NCI-H1930 (cell line): ENCODE data around the gene GOLGA6D.
"Not testable (repeated sequence)": the region's sequence is repeated elsewhere in the genome, so short reads cannot be mapped to it uniquely, and the experiment has no call there.

ENCODE experiments used
- DNase-seq, 2 experiments: peaks; one replicate each; lab custom pipeline; 2025; lab: John Stamatoyannopoulos, UW

The GOLGA6D gene

GRCh38 chr15:75282572-75282971 lies at the start of gene GOLGA6D:
Gene GOLGA6D (plus strand): TSS chr15:75282835. CDS start chr15:75282876, 41 bp downstream.
- not testable (repeated sequence) for DNase-seq

GRCh38 chr15:75233504-75234190 lies 49.0 kb upstream of the GOLGA6D start:
- no peak for DNase-seq

GRCh38 chr15:75234191-75234810 lies 48.3 kb upstream of the GOLGA6D start:
- no peak for DNase-seq

GRCh38 chr15:75235051-75235673 lies 47.5 kb upstream of the GOLGA6D start:
- DNase-seq = no peak

GRCh38 chr15:75235760-75236729 lies 46.6 kb upstream of the GOLGA6D start:
- no peak for DNase-seq

GRCh38 chr15:75237316-75237982 lies 45.2 kb upstream of the GOLGA6D start:
- DNase-seq = no peak

- DNase-seq = no peak
Observed at GRCh38 chr15:75238150-75238549, 44.5 kb upstream of the GOLGA6D start.

- not testable (repeated sequence) for DNase-seq
Observed at GRCh38 chr15:75245741-75246140, 36.9 kb upstream of the GOLGA6D start.

GRCh38 chr15:75248991-75249390 lies 33.6 kb upstream of the GOLGA6D start:
- DNase-seq = not testable (repeated sequence)

GRCh38 chr15:75249726-75250125 lies 32.9 kb upstream of the GOLGA6D start:
- no peak for DNase-seq

- DNase-seq = not testable (repeated sequence)
Observed at GRCh38 chr15:75251343-75251742, 31.3 kb upstream of the GOLGA6D start.

GRCh38 chr15:75252285-75252684 lies 30.4 kb upstream of the GOLGA6D start:
- DNase-seq = not testable (repeated sequence)

GRCh38 chr15:75258034-75258433 lies 24.6 kb upstream of the GOLGA6D start, which contains the start of gene GOLGA6C:
Gene GOLGA6C (plus strand): TSS chr15:75258334. CDS start chr15:75258599, 265 bp downstream.
- DNase-seq = not testable (repeated sequence)

- DNase-seq = not testable (repeated sequence)
Observed at GRCh38 chr15:75258620-75259343, 23.9 kb upstream of the GOLGA6D start.

- DNase-seq = not testable (repeated sequence)
Observed at GRCh38 chr15:75259873-75260272, 22.8 kb upstream of the GOLGA6D start.

- not testable (repeated sequence) for DNase-seq
Observed at GRCh38 chr15:75273751-75274359, 8.8 kb upstream of the GOLGA6D start.

- DNase-seq = not testable (repeated sequence)
Observed at GRCh38 chr15:75274509-75275107, 8.0 kb upstream of the GOLGA6D start.

GRCh38 chr15:75275617-75276016 lies 7.0 kb upstream of the GOLGA6D start:
- not testable (repeated sequence) for DNase-seq

- DNase-seq = not testable (repeated sequence)
Observed at GRCh38 chr15:75278497-75278896, 4.1 kb upstream of the GOLGA6D start.

GRCh38 chr15:75284152-75284551 lies 1.5 kb downstream of the GOLGA6D start:
- DNase-seq = not testable (repeated sequence)
